ENCODE measurements around the gene SPC24.

Gene SPC24

GRCh38 chr19:11155373-11156120, at the start of gene SPC24:
SPC24 (minus strand) TSS chr19:11155782; CDS start chr19:11155776, 6 bp downstream.
- peak; percentile 99 for DNase-seq

GRCh38 chr19:11204943-11205349, 49.4 kb upstream of the SPC24 start:
- peak; percentile 70 for DNase-seq

- no peak for DNase-seq
Observed at GRCh38 chr19:11204076-11204602, 48.6 kb upstream of the SPC24 start.

- peak; percentile 89 for DNase-seq
Observed at GRCh38 chr19:11203194-11204075, 47.9 kb upstream of the SPC24 start.

GRCh38 chr19:11202488-11203193, 47.1 kb upstream of the SPC24 start:
- DNase-seq = no peak

- DNase-seq = no peak
Observed at GRCh38 chr19:11201791-11202190, 46.2 kb upstream of the SPC24 start.

- DNase-seq = no peak
Observed at GRCh38 chr19:11200931-11201330, 45.3 kb upstream of the SPC24 start.

GRCh38 chr19:11200015-11200574, 44.5 kb upstream of the SPC24 start:
- no peak for DNase-seq

GRCh38 chr19:11199517-11199916, 43.9 kb upstream of the SPC24 start:
- DNase-seq = no peak

GRCh38 chr19:11198769-11199424, 43.3 kb upstream of the SPC24 start:
- DNase-seq = peak; percentile 25

- DNase-seq = no peak
Observed at GRCh38 chr19:11198175-11198534, 42.6 kb upstream of the SPC24 start.

GRCh38 chr19:11197291-11198174, 42.0 kb upstream of the SPC24 start, which contains the start of gene KANK2:
KANK2 (minus strand) TSS chr19:11197545; CDS start chr19:11194511, 3,034 bp downstream.
- DNase-seq = peak; percentile 84

GRCh38 chr19:11196406-11197287, 41.1 kb upstream of the SPC24 start:
- DNase-seq = no peak

GRCh38 chr19:11195681-11196080, 40.1 kb upstream of the SPC24 start:
- DNase-seq = no peak

GRCh38 chr19:11194656-11195558, 39.3 kb upstream of the SPC24 start:
- DNase-seq = no peak

- DNase-seq = no peak
Observed at GRCh38 chr19:11194173-11194572, 38.6 kb upstream of the SPC24 start.

GRCh38 chr19:11192957-11193939, 37.7 kb upstream of the SPC24 start:
- no peak for DNase-seq

GRCh38 chr19:11191934-11192333, 36.4 kb upstream of the SPC24 start:
- DNase-seq = no peak

All from hematopoietic multipotent progenitor cell treated with erythropoietin and hydrocortisone succinate and interleukin-3 and kit ligand, for 8 days (in vitro differentiated cells).